Fibroblast of villous mesenchyme (primary cell): ENCODE measurements around the gene PKP2. TPM values are rescaled to one million over a fixed set of nuclear protein-coding genes. Genes with fewer than 3 reads are reported as not detected.

ENCODE experiments used
- DNase-seq: peaks from one replicate; pipeline ENCODE4 v3.0.0-alpha.2; 2010; ENCODE audit warnings: low read depth
- H3K4me3 ChIP-seq: 2 replicates; pipeline ENCODE4 v1.5.1; 2011; ENCODE audit warnings: low read depth, mild to moderate bottlenecking, low read length
- CTCF ChIP-seq: IDR thresholded peaks from 2 replicates; pipeline ENCODE4 v1.5.1; 2012; ENCODE audit warnings: low read depth, mild to moderate bottlenecking, low read length; ENCODE audit not compliant: insufficient read depth
- total RNA-seq: library from RNA; depleted of rRNA; stranded (reverse); fragments of >200 nt; gene quantifications from 2 replicates; pipeline ENCODE4 v1.2.3, GENCODE V29; 2012

The PKP2 gene
- total RNA-seq, 1 donor, result 9.5 TPM

DNA sequence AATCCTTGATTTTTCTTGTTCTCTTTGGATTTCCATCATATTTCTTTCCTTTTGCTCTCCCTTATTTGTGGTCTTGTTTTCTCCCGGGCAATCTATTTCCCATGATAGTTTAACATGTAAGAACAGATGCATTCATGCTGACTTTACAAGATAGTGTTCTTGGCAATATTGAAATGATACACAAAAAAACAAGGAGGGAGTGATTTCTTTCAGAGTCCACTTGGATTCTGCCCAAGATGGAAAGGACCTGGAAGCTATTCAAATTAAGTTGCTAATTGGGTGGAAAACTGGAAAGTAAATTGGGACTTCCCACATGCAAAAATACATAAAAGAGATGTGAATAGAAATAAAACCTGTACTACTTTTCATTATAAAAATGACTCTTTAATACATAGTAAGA lies 126.4 kb downstream of the PKP2 start:
- no peak overlapping the region for H3K4me3 ChIP-seq
- no peak for DNase-seq
- no peak for TF ChIP-seq CTCF

- no peak for TF ChIP-seq CTCF
- H3K4me3 ChIP-seq, result no peak overlapping the region
- DNase-seq, result no peak
These were observed 128.1 kb downstream of the PKP2 start for GRCh38 chr12:32768518-32768917.

DNA sequence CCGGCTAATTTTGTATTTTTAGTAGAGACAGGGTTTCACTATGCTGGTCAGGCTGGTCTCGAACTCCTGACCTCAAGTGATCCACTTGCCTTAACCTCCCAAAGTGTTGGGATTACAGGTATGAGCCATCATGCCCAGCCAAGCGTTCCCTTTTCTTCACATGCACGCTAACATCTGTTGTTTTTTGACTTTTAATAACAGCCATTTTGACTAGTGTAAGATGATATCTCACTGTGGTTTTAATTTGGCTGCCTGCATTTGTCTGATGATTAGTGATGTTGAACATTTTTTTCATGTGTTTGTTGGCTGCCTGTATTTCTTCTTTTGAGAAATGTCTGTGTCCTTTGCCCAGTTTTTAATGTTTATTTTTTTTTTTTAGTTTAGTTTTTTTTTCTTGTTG lies 130.7 kb downstream of the PKP2 start:
- no peak for TF ChIP-seq CTCF
- no peak overlapping the region for H3K4me3 ChIP-seq
- peak; percentile 26 for DNase-seq

DNA sequence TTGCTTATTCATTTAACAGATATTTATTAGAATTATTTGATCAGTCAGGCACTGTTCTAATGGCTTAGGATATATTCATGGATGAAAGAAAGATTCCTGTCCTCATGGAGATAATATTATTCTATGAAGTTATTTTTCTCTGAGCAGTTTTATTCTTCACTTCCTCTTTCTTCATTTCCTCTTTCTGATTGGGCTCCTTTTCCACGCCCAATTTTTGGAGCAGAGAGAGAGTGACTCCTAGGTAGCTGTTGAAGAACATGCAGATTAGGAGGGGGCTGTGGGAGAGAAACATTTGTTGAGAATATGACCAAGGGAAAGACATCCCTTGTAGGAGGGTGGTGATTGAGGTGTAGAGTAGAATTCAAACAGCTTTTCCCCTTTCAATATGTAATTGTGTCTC lies 134.9 kb downstream of the PKP2 start:
- no peak for TF ChIP-seq CTCF
- no peak overlapping the region for H3K4me3 ChIP-seq
- no peak for DNase-seq

GRCh38 chr12:32757157-32757556 lies 139.4 kb downstream of the PKP2 start:
- H3K4me3 ChIP-seq, result no peak overlapping the region
- no peak for DNase-seq
- no peak for TF ChIP-seq CTCF

DNA sequence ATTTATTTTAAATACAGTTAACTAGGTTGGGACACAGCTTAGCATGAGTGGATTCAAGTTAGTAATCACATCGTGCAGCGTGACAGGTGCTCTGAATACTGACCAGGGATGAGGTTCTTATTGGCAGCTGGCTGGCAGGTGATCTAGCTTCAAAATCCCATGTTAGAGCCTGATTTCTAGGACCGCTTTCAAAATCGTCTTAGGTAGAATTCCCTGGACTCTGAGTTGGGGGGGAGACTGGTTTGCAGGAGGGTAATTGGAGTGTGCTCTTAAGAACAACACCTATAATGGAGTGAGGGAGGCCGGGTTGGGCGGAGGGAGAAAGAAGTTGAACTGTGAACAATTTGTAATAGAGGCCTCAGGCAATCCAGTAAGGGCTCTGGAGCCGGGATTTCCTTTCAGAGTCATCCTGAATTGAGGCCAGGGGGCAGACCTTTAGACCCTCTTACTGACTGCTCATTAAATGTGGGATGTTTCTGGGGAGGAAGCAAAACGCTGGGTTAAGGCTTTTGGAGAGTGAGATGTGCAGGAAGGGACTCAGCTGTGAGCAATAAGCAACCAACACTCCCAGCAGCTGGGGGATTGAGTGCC lies 140.0 kb downstream of the PKP2 start:
- TF ChIP-seq CTCF, result no peak
- no peak overlapping the region for H3K4me3 ChIP-seq
- DNase-seq, result no peak
